Measurements from ENCODE around the gene ATP13A3.

DNA sequence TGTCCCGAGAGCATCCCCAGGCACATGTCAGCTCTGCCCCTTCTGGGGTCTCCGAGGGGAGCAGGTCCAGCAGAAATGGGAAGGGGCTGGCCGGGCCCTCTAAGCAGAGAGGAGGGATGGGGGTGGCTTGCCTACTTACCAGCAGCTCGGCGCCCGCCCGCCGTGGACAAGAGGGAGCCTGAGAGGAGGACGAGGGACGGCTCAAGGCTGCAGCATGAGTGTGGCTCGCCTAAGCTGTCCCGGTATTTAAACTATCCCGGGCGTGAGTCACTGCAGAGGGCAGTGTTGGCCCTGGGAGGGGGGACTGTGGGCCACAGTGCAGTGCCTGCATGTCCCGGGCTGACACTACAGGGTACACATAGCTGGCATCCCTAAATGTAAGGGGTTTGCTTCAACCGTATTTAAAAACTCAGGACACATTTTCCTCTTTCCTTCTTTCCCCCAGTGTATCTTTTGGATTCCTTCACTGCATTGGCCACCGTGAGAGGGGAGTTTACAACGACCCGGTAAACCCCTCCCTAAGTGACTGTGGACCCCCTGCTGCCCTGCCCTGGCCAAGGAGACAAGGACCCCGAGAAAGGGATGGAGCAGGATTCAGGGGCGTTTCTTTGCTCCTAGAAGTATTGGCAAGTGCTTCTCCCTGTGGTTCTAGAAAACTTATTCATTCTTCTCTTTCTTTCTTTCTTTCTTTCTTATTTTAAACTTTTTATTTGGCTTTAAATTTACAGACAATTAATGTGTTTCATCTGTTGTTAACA lies 117.1 kb downstream of the ATP13A3 start, which contains the start of gene LRRC15:
- TF ChIP-seq ZFP30 (CRISPR knock-in tag; IDR thresholded peaks at IDR 0.05) (no peak), ZFP3 (CRISPR knock-in tag; IDR thresholded peaks at IDR 0.05) (no peak), TOX (CRISPR knock-in tag; IDR thresholded peaks at IDR 0.05; ENCODE audit: borderline replicate concordance) (no peak), ZNF70 (CRISPR knock-in tag; IDR thresholded peaks at IDR 0.05) (no peak), TSHZ2 (CRISPR knock-in tag; IDR thresholded peaks at IDR 0.05) (no peak)
- TF ChIP-seq, protein P1, sequence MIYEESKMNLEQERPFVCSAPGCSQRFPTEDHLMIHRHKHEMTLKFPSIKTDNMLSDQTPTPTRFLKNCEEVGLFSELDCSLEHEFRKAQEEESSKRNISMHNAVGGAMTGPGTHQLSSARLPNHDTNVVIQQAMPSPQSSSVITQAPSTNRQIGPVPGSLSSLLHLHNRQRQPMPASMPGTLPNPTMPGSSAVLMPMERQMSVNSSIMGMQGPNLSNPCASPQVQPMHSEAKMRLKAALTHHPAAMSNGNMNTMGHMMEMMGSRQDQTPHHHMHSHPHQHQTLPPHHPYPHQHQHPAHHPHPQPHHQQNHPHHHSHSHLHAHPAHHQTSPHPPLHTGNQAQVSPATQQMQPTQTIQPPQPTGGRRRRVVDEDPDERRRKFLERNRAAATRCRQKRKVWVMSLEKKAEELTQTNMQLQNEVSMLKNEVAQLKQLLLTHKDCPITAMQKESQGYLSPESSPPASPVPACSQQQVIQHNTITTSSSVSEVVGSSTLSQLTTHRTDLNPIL (CRISPR knock-in tag; IDR thresholded peaks at IDR 0.05; ENCODE audit: low read depth), result no peak
